Ramos (cell line): ENCODE measurements around the gene KLC1.

Experiments
- in situ Hi-C: fragments of 300-500 bp; cut with MboI; formaldehyde crosslinking; loops from one replicate; pipeline ENCODE4 v1.14.3; 2022; ENCODE audit warnings: low sequenced_read_pairs; ENCODE audit not compliant: unreplicated experiment

Gene KLC1

DNA sequence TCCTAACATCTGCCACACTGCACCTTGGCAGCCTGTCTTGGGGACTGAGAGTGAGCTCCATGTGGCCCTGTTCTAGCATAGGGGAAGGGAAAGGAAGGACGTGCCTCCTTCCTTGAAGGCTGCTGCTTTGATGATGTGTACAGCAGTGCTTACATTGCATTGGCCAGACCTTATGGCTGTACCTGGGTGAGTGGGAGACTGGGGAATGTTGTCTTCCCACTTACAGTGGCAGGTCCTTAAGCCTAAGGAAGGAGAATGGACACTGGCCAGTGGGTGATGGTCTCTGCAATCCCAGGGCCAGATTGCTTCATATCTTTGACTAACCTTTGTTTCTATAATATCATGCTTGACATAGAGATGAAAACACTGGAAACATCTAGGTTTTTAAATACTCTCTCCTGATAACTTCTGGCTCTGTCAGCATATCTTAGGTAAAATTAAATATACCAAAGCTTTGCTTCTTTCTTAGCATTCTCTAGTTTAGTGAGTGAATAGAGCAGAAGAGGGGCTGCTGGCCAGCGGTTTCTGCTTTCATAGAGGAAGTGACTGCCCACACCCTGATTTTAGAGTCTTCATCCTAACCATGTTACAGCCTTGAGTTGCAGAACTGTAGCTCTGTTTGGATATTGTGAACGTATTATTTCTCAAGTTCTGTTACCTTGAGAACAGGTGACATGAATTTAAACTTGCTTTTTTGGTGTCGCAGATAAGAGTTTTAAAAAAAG lies 27.2 kb downstream of the KLC1 start:
- in situ Hi-C loops, result no loop called here

GRCh38 chr14:103656756-103657133 lies 27.7 kb downstream of the KLC1 start:
- in situ Hi-C loops, result no loop called here

DNA sequence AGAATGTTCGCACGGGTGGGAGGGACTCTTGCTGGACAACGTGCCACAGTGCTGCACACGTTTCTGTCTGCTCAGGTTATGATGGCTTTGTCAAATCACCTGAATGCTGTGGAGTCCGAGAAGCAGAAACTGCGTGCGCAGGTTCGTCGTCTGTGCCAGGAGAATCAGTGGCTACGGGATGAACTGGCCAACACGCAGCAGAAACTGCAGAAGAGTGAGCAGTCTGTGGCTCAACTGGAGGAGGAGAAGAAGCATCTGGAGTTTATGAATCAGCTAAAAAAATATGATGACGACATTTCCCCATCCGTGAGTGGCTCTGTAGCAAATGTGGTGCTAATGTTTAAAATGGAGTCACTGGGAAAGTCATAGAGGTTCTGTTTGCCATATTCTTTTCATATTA lies 28.5 kb downstream of the KLC1 start:
- in situ Hi-C loops, result no loop called here

DNA sequence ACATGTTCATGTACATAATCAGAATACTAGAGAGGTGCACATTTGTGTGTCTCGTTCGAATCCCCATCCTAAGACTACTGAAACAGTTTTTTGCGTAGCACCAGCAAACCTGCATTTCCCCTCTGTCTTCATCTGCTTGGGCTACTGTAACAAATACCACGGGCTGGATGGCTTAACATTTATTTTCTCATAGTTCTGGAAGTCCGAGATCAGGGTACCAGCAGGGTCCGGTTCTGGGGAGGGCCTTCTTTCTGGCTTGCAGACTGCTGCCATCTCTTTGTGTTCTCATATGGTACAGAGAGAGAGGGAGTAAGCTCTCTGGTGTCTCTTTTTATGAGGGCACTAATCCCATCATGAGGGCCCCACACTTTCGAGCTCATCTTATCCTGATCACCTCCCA lies 30.6 kb downstream of the KLC1 start:
- in situ Hi-C loops, result no loop called here

DNA sequence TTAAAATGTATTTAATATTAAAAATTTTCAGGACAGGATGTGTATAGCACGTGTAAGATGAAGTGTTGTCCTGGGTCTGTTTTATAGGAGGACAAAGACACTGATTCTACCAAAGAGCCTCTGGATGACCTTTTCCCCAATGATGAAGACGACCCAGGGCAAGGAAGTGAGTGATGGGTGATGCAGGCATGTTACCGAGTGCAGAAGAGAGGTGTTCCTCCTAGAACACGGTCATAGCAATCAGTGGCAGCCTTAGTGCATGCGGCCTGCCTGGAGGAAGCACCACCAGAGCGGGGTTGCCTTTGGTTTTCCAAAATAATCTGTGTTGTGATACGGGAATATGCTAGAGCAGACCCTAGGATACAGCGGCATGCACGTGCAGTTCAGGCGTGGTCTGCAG lies 33.0 kb downstream of the KLC1 start:
- in situ Hi-C loops, result no loop called here

DNA sequence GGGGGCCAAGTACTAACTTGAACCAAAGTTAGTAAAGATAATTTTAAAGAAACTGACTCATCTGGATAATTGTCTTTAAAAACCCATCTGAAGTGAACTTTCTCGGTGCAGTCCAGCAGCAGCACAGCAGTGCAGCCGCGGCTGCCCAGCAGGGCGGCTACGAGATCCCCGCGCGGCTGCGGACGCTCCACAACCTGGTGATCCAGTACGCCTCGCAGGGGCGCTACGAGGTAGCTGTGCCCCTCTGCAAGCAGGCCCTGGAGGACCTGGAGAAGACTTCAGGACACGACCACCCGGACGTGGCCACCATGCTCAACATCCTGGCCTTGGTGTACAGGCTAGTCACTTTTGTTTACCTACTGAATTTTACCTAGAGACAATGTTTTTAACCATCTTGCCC lies 33.6 kb downstream of the KLC1 start:
- in situ Hi-C loops, result no loop called here

GRCh38 chr14:103663506-103663905 lies 34.5 kb downstream of the KLC1 start:
- in situ Hi-C loops, result no loop called here

DNA sequence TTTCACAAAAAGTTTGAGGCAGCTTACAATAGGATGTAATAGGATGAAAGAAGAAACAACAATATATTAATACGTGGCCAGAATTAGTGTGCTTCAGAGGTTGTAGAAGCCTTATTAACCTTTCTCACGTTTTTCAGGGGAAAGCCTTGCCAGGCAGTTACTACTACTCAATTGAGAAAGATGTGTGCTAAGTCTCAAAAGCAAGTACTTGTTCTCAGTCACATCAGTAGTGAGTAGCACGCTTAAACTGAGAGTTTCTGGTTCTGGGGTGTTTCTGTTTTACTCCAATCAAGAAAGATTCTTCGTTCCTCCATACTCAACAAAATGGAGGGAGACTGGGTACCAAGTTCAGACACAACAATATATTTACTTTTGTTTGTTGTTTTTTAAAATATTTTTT lies 38.7 kb downstream of the KLC1 start:
- in situ Hi-C loops, result no loop called here

GRCh38 chr14:103668117-103668516 lies 39.1 kb downstream of the KLC1 start:
- in situ Hi-C loops, result no loop called here

DNA sequence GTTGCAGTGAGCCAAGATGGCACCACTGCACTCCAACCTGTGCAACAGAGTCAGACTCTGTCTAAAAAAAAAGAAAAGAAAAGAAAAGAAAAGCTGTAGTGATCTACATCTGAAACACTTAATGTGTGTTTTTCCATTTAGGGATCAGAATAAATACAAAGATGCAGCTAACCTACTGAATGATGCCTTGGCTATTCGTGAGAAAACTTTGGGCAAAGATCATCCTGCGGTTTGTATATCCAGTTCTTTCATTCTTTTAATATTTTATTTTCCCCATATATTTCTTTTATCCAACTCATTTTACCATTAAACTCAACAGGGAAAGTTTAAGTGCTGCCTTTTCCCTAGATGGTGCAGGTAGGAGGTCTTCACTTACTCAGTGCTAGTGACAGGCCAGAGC lies 40.4 kb downstream of the KLC1 start:
- in situ Hi-C loops, result no loop called here

DNA sequence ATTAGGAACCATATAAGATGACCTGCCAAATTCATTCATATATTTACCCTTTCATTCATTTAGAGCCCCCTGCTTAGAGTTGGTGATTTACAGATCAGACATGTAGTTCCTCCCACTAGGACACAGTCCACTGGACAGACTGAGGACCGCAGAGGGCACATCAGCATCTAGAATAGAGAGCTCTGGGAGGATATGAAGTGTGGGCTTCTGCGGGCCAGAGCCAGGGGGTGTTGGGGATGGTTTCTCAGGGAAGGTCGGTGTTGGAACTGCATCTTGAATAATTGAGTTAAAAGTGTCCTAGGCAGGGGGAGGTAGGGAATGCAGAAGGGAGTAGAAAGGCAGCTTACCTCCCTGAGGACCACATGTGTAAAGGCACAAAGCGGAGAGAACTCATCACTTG lies 42.9 kb downstream of the KLC1 start:
- in situ Hi-C loops, result loop anchor here (10.0 kb wide), 1 partner anchor 97 kb away; no protein-coding TSS in a partner anchor

DNA sequence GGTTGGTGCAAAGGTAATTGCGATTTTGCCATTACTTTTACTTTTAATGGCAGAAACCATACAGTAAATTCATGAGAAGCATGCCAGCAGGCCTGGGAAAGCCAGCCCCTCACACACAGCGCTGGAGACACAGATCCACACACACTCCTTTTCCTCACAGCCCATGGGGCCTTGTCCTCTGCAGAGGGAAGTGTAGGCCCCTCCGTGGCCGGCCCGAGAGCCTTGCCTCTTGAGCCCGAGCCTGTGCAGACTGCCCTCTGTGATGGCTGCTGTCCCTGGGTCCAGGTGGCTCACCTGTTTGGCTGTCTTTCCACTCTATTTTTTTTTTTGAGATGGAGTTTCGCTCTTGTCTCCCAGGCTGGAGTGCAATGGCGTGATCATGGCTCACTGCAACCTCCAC lies 46.9 kb downstream of the KLC1 start:
- in situ Hi-C loops, result loop anchor here (10.0 kb wide), 1 partner anchor 101 kb away; no protein-coding TSS in a partner anchor

- in situ Hi-C loops, result loop anchor here (10.0 kb wide), 1 partner anchor 102 kb away; no protein-coding TSS in a partner anchor
These were observed 48.1 kb downstream of the KLC1 start for GRCh38 chr14:103676881-103677675.

DNA sequence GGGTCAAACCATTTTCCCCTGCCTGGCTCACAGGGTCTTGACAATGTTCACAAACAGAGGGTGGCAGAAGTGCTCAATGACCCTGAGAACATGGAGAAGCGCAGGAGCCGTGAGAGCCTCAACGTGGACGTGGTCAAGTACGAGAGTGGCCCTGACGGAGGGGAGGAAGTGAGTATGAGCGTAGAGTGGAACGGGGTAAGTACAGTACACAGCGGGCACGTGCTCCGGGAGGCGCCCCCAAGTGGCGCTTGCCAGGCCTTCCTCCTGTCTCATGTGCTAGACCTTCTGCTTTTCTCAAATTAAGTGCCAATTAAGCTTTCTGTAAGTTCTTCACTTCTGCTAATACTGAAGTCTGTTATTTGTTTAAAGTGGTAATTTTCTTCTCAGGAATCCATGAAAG lies 50.3 kb downstream of the KLC1 start:
- in situ Hi-C loops, result loop anchor here (10.0 kb wide), 1 partner anchor 105 kb away; no protein-coding TSS in a partner anchor

DNA sequence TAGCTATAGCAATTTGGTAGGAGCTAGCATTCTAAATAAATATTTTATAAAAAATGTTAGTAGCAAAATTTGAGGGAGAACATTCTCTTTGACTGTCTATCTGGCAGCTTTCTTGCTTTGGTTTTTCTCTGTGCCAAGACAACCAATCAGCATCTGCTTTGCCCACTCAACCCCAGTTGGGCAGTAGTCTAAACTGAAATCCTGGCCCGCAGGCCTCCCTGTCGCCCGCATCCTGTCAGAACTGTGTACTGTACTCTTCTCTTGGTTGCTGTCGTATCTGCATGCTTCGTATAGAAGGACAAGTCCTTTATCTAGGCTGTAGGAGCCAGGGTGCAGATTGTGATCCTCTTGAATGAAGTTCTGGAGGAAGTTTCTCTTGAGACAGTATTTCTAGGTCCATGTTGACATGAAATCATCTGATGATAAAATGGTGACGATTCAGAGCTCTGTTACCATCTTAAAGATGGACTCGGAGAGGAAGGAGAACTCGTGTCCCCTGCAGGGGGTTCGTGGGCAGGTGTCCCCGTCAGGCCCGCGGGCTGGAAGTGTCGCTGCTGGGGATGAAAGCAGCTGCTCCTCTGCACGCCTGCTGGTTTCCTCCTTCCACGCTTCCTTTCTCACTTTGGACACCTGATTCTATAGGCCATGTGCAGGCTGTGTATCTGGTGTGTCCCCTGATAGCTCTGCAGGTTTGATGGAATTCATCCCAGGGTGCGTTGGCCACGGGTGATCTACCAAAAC lies 51.6 kb downstream of the KLC1 start:
- in situ Hi-C loops, result no loop called here

GRCh38 chr14:103683139-103683538 lies 54.1 kb downstream of the KLC1 start:
- in situ Hi-C loops, result no loop called here

GRCh38 chr14:103684471-103684870 lies 55.5 kb downstream of the KLC1 start:
- in situ Hi-C loops, result no loop called here

- in situ Hi-C loops, result no loop called here
These were observed 55.9 kb downstream of the KLC1 start for GRCh38 chr14:103684871-103685270.

GRCh38 chr14:103685276-103686211 lies 56.5 kb downstream of the KLC1 start:
- in situ Hi-C loops, result no loop called here
